ENCODE data around the gene B3GNT5.

The B3GNT5 gene

DNA sequence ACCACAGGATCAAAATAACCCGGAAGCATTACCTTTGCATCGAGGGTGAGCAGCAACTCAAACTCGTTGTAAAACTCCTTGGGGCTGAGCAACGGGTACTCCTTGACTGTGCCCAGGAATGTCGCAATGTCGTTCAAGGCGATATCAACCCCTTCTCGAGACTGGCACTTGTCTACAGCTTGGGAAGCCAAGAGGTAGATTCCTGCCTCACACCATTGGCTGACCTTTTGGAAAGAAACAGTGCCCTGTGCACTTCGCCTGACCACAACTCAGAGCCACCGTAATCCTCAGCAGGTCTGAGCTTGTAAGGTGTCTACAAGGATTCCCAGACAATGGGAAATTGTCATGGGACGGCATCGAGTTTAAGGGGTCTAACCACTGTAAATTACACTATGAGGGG, 43.9 kb downstream of the B3GNT5 start:
- no peak for DNase-seq

DNA sequence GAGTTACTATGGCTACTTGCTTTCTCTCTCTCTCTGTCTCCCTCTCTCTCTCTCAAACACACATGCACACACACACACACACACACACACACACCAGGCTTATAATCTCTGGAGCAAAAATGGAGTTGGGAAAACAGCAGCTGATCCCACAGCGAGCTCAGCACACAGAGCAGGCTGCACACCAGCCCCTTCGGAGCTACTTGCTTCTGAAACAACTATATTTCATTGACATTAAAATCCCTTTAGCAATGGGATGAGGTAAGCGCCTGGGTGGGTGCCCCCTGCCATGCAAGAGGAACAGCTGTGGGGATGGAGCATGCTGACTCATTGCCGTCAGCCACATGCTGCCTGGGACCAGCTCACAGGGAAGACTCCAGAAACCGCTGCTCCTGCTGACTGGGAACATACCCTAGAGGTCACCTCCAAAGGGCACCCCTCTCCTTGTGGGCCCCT, 45.7 kb downstream of the B3GNT5 start:
- peak; percentile 94 for DNase-seq

DNA sequence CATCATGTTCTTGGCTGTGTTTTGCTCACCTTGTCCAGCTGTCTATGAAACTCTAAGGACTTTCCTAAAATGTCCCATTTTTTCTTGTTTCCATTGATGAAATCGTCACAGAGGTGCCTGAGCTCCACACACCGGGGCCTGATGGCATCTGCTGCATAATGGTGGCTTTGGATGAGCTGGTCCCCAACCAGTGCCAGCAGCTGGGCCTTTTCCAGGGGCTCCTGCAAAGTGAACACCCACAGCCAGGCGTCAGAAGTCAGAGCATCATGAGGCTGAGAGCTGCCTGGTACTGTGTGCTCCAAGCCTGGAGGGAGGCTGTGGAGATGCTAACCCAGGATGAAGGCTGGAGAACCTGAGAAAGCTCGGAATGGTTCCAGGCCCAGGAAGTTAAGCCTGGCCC, 46.9 kb downstream of the B3GNT5 start:
- DNase-seq: no peak

DNA sequence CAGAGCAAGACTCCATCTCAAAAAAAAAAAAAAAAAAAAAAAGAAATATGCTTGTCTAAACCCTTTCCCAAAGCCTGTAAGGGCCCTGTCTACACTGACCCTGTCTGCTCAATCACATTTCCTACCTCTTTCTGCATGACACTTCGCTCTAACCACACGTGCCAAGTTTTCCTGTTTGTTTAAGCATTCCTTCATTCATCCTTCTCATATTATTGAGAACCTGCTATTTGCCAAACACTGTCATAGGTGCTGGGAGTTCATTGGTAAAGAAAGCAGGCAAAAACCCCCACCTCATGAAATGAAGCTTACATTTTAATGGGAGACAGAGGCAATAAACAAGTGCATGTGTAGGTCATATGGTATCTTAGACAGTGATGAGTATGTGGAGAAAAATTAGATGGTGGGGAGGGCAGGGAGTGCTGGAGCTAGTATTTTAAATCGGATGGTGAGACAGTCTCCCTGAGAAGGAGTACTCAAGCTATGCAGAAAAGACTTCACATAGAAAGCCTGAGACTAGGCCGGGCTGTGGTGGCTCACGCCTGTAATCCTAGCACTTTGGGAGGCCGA, 48.0 kb downstream of the B3GNT5 start:
- DNase-seq: peak; percentile 49

DNA sequence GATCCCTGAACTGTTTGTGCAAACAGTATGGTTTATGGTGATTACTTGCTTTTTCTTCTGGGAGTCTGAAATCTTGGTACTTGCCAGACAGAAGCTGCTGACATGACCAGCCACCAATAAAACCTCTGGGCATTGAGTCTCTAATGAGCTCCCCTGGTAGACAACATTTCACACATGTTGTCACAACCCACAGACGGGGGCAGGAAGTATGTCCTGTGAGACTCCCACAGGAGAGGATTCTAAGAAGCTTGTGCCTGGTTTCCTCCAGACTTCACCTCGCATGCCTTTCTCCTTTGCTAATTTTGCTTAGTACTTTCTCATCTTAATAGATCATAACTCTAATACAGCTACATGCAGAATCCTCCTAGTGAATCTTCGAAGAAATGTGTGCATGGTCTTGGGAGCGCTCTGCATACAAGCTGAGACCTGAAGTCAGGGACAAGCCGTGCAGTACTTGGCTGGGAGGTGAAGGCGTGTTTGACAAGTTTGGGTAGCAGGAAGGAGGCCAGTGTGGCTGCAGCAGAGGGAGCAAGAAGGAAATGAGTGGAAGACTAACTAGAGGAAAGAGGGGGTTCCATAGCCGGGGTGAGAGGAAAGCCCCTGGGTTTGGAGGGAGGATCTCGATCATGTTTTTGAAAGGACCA, 49.0 kb downstream of the B3GNT5 start:
- DNase-seq: no peak

DNA sequence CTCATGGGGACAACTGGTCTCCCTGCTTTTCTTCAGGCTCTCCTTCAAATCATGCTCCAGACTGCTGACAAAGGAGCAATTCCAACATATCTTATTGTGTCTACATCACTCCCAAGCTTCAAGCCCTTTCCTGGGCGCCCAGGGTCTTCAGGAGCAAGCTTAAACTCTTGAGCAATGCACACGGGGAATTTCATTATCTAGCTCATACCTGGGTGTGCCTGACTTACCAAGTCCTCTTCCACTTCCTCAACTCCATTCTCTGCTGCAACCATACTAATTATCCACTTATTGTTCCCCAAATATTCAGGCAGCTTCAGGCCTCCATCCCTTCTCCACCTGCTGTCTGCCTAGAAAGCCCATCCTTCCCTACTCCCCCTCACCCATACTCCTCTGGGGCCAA, 50.6 kb downstream of the B3GNT5 start:
- DNase-seq: no peak

DNA sequence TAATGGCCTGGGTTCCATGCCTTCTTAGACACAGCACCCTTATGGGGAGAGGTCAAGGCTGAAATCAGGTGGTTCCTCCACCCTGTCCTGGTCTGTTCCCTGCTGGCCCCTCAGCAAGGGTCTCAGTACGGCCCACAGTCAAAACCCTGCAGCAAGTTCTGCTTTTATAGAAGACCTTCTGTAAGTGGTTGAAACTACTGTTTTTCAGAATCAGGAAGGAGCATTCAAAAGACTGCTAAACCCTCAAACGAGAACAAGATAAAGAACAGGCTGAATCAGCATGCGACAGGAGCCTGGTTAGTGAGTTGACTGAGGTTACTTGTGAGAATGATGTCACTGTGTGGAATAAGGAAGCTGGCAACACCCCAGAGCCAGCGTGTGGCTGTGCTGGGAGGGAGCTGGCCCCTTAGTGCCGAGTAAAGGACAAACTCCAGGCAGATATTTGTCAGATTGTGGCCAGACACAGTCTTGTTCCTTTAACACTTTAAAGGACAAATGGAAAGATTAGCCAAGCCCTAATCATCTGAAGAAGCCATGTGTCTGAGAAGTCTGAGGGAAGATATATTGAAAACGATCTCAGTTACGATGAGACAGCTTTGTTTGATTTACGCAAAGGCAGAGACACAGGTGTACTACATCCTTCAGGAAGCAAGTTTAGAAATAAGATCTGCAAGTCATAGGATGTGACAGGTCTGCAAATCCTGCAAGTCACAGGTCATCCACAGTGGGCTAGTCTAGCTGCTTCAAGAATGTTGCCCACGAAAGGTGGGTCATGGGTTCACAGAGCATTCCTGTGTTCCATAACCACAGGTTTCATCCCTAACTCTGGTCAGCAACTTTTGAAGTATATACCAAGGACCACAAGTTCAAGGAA, 54.0 kb downstream of the B3GNT5 start:
- DNase-seq: peak; percentile 38

DNA sequence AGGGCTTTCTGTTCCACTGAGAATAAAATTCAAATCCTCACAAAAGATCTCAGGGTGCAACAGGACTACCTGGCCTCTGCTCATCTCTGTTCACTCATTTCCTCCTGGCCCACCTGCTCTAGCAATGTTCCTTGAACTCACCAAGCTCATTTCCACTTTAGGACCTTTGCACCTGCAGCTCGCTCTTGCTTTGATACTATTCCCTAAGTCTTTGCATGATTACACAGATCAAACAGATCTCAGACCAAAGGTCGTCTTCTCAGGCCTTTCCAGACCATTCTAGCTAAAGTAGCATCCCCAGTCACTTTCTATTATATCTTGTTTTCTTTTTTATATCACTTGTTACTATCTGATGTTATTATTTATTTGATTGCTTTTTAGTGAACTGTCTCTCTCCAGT, 54.7 kb downstream of the B3GNT5 start:
- DNase-seq: no peak

DNA sequence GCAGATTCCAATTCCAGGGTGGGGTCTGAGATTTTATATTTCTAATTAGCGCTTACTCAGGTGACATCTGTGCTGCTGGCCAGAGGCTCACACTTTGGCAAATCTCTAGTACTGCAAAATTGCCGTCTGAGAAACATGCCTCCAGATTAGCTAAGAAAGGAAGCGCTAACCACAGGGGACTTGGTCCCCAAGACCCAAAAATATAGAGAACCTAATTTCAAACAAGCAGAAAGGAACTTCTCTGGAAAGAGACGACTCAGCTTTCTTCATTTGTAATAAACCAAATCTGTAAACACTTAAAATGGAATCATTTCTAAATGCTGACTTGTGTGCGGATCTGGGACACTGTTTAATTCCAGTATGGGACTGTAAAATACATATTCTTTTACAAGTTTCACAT, 55.7 kb downstream of the B3GNT5 start:
- no peak for DNase-seq

DNA sequence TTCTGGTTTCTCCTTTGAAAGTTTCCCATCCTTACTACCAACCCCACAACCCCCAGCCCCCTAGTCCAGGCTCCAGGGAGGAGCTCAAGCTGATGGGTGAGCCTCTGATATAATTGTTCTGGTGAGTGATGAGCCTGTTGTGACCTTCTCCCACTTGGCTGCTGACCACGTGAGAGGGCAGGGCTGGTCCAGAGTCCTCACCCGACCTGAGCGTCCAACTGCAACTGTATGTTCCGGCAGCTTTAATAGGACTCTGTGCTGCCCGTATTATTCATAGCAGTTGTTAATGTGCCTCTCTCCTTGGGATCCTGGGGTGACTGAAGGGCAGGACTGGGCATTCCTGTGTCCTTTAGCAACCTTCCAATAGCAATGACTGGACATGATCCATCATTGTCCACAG, 56.2 kb downstream of the B3GNT5 start:
- DNase-seq: no peak

DNA sequence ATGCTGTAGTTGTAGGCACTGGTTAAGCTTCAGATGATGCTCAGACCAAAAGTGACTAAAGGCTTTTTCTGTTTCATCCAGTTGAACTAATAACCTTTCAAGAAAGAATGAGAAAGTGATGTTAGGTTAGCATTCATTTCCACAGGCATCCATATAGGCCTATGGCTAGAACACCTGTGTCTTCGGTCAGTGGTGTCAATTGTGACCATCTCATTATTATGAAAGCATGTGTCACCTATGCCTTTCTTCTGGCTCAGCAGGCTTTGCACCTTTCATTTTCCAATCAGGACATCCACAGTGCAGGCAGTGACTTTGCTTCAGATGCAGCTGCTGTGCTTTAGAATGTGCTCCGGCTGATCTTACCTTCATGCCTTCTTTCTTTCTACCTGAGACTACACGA, 57.9 kb downstream of the B3GNT5 start:
- no peak for DNase-seq

DNA sequence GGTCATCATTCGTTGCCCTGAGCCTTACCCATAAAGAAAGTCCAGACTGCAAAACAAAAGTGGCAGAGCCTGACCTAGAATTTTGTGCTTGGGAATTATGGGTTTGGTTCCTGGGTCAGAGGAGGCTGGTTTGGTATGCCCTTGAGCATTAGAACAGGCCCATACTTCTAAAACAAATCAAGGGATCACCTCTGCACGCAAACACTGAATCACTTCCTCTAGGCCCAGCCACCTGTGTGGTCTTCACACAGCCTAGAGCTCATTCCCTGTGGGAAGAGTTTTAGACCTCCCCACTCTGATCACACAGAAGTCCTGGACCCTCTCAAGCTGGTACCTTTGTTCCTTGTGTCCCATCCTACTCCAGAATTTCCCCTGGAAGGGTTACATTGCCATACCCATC, 59.4 kb downstream of the B3GNT5 start:
- DNase-seq: no peak

DNA sequence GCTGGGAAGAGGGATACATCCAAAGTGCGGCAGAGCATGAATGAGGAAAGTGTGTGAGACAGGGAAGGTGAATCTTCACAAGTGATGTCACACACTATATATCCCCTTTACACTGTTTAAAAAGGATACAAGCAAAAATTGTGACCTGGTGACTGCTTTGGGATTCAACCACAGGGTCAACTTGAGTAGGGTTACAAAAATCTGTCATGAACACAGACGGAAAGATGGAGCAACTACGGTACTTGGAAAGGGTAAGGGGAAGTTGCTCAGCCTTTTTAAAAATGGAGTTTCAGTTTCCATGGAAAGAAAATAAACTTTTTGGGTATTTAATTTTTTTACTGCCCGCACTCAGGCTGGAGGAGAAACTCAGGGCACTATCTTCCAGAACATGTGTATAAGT, 60.3 kb downstream of the B3GNT5 start:
- no peak for DNase-seq

DNA sequence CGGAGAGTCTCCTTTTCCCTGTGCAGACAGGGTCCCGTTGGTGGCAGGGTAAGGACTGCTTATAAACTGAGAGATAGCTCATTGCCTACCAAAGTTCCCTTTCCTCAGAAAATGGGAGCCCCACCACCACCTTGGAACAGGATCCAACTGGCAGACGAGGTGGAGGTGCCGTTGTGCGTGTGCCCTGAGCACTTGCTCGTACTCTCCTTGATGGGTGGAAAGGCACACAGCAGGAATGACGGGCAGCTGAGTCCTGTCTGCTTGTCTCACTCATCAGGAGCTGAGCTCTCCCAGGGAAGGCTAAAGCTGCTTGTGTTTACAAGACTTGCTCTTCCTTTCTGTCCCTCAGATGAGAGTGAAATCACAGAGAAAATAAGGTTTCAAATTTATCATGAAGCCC, 60.7 kb downstream of the B3GNT5 start:
- no peak for DNase-seq

DNA sequence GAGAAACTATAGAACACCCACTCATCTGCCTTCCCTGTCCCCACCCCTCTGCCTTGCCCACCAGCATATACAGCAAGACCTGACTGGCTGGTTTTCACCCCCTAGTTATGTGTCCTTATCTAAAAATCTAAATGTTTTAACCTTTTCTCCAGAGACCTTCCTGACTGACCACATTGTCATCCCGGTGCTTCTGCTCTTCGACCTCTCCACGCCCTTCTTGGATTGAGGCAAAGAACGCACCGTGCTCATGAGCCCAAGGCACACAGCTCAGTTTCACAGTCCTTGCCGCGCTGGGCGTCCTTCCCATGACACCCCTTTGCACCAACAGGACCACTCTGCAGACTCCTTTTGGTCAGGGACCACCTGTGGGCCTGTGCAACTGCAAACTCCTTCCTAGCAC, 62.7 kb downstream of the B3GNT5 start:
- no peak for DNase-seq

DNA sequence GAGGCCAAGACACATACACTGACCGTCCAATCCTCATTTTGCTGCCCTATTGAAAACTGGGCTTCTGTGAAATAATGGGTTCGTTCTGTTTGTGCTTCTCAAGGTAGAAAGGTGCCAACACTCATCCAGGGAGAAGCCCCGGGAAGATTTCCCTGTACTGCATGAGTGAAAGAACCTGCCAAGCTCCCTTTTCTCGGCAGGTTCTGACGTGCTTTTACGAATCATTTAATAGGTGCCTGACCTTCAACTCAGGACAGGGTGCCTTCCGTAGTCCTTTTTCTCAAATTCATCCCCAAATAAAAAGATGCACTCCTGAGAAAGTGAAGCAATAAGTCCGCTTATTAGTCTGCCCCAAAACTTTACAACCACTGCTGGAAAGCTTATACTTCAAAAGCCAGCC, 64.2 kb downstream of the B3GNT5 start:
- DNase-seq: no peak

DNA sequence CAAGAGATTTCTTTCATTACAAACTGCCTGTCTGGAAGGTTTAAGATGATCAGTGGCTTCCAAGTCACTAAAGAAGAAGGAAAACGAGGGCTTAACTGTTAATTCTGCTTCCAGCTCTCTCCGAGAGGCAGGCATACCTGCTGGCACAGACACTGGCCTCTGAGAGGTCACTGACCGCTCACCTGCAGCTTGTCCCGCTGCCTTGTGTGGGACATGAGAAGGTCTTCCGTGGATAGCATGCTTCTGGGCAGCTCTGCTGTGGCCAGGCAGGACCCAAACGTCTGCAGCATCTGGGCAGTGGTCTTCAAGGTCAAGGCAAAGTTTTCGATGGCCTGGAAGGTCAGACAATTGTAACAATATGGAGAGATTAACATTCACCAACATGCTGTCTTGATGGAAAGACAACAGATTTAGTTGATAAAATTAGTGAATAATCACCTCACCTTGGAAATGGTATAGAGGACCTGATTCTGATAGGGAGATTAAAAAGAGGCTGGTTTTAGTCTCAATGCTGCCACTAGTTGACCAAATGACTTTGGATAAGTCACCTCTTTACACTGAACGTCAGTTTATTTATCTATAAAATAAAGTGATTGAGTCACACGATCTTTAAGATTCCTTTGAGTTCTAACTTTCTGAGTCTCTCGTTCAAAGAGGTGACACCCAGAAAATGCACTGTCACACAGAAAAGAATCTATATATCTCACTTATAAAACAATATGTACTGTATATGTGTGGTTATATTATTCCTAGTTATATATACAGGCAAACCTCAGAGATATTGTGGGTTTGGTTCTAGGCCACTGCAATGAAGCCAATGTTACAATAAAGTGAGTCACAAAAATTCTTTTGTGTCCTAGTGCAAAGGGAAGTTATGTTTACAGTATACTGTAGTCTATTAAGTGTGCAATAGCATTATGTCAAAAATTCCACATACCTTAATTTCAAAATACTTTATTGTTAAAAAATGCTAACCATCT, 65.1 kb downstream of the B3GNT5 start:
- peak; percentile 63 for DNase-seq

DNA sequence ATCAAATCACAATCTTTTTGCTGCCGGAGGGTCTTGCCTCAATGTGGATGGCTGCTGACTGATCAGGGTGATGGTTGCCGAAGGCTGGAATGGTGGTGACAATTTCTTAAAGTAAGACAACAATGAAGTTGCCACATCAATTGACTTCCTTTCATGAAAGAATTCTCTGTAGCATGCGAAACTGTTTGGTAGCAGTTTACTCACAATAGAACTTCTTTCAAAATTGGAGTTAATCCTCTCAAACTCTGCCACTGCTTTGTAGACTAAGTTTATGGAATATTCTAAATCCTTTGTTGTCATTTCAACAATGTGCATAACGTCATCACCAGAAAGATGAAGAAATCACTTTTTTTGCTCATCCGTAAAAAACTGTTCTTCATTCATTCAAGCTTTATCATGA, 65.8 kb downstream of the B3GNT5 start:
- DNase-seq: peak; percentile 47

DNA sequence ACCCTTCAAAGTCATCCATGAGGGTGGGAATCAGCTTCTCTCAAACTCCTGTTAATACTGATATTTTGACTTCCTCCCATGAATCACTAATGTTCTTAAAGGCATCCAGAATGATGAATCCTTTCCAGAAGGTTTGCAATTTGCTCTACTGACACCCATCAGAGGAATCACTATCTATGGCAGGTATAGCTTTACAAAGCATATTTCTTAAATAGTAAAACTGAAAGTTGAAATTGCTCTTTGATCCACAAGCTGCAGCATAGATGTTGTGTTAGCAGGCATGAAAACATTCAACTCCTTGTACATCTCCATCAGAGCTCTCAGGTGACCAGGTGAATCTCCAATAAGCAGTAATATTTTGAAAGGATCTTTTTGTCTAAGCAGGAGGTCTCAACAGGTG, 66.3 kb downstream of the B3GNT5 start:
- DNase-seq: no peak
